ENCODE measurements around the gene C10orf143. TPM values are rescaled to one million over a fixed set of nuclear protein-coding genes. Genes with fewer than 3 reads are reported as not detected.

Gene C10orf143
- total and polyA plus RNA-seq, 3 donors from 2014 or later = 3.7 to 7.6 (median 7.2) TPM

GRCh38 chr10:130027716-130028464, 82.7 kb downstream of the C10orf143 start:
- H3K27me3 ChIP-seq = no peaks in the 10 kb centered on the region
- H3K36me3 ChIP-seq (ENCODE audit: low read depth, missing control alignments) = no peaks in the 10 kb centered on the region
- DNase-seq = no peak
- H3K9me3 ChIP-seq = no peaks in the 10 kb centered on the region
- no peak overlapping the region for H3K27ac ChIP-seq
- intact Hi-C loops (cut with DNase I; ENCODE audit: low total_unique reads) = no loop called here
- no peaks in the 10 kb centered on the region for H3K4me1 ChIP-seq
- 62 to 68% methylated on average over 4 to 27 of the region's 27 CpGs for WGBS, 2 donors
- no peak for TF ChIP-seq POLR2A (IDR thresholded peaks at IDR 0.05)
- TF ChIP-seq CTCF (IDR thresholded peaks at IDR 0.05) = no peak
- no peak overlapping the region for H3K4me3 ChIP-seq

- no peak for TF ChIP-seq CTCF (IDR thresholded peaks at IDR 0.05)
- TF ChIP-seq POLR2A (IDR thresholded peaks at IDR 0.05) = no peak
- Histone ChIP-seq H3K27me3 (no peaks in the 10 kb centered on the region), H3K4me1 (no peaks in the 10 kb centered on the region), H3K9me3 (no peaks in the 10 kb centered on the region), H3K27ac (no peak overlapping the region), H3K4me3 (no peak overlapping the region), H3K36me3 (ENCODE audit: low read depth, missing control alignments) (no peaks in the 10 kb centered on the region)
- DNase-seq = no peak
- intact Hi-C loops (cut with DNase I; ENCODE audit: low total_unique reads) = no loop called here
- 63 to 64% methylated on average over 15 to 30 of the region's 30 CpGs for WGBS, 2 donors
Measured at GRCh38 chr10:130026670-130027456, 83.8 kb downstream of the C10orf143 start.

- WGBS, 2 donors = 82 to 88% methylated on average over 18 of the region's 18 CpGs
- DNase-seq = no peak
- Histone ChIP-seq H3K4me1 (no peaks in the 10 kb centered on the region), H3K4me3 (no peak overlapping the region), H3K9me3 (no peaks in the 10 kb centered on the region), H3K27ac (no peak overlapping the region), H3K36me3 (ENCODE audit: low read depth, missing control alignments) (no peaks in the 10 kb centered on the region), H3K27me3 (no peaks in the 10 kb centered on the region)
- no peak for TF ChIP-seq CTCF (IDR thresholded peaks at IDR 0.05)
- TF ChIP-seq POLR2A (IDR thresholded peaks at IDR 0.05) = no peak
- intact Hi-C loops (cut with DNase I; ENCODE audit: low total_unique reads) = no loop called here
Measured at GRCh38 chr10:130025811-130026485, 84.7 kb downstream of the C10orf143 start.

- intact Hi-C loops (cut with DNase I; ENCODE audit: low total_unique reads) = no loop called here
- WGBS, 2 donors = 94 to 100% methylated on average over 1 of the region's 1 CpG
- DNase-seq = no peak
- Histone ChIP-seq H3K36me3 (ENCODE audit: low read depth, missing control alignments) (no peaks in the 10 kb centered on the region), H3K27me3 (no peaks in the 10 kb centered on the region), H3K4me3 (no peak overlapping the region), H3K4me1 (no peaks in the 10 kb centered on the region), H3K9me3 (no peaks in the 10 kb centered on the region), H3K27ac (no peak overlapping the region)
- TF ChIP-seq CTCF (IDR thresholded peaks at IDR 0.05) = no peak
- no peak for TF ChIP-seq POLR2A (IDR thresholded peaks at IDR 0.05)
Measured at GRCh38 chr10:130025326-130025725, 85.3 kb downstream of the C10orf143 start.
